HPDE6-E6E7 (cell line): ENCODE measurements around the gene ASIC5.

ENCODE experiments used
- DNase-seq: peaks from one replicate; pipeline ENCODE4 v3.0.0; 2011; ENCODE audit warnings: missing footprints; ENCODE audit errors: extremely low spot score

The ASIC5 gene

GRCh38 chr4:155881555-155881954, 15.5 kb upstream of the ASIC5 start:
- DNase-seq, result no peak

- no peak for DNase-seq
These were observed 13.7 kb upstream of the ASIC5 start for GRCh38 chr4:155879767-155880166.

- no peak for DNase-seq
These were observed 12.5 kb upstream of the ASIC5 start for GRCh38 chr4:155878611-155879010.

GRCh38 chr4:155877971-155878370, 11.9 kb upstream of the ASIC5 start:
- DNase-seq, result no peak

- DNase-seq, result no peak
These were observed 9.8 kb upstream of the ASIC5 start for GRCh38 chr4:155875878-155876277.

- no peak for DNase-seq
These were observed 10.2 kb downstream of the ASIC5 start for GRCh38 chr4:155855897-155856296.

GRCh38 chr4:155854582-155855226, 11.4 kb downstream of the ASIC5 start:
- no peak for DNase-seq

- DNase-seq, result no peak
These were observed 12.9 kb downstream of the ASIC5 start for GRCh38 chr4:155853189-155853588.

GRCh38 chr4:155849042-155849441, 17.0 kb downstream of the ASIC5 start:
- no peak for DNase-seq

GRCh38 chr4:155846929-155847328, 19.1 kb downstream of the ASIC5 start:
- no peak for DNase-seq

- no peak for DNase-seq
These were observed 24.0 kb downstream of the ASIC5 start for GRCh38 chr4:155842080-155842479.

- no peak for DNase-seq
These were observed 28.8 kb downstream of the ASIC5 start for GRCh38 chr4:155837203-155837796.

- DNase-seq, result no peak
These were observed 33.4 kb downstream of the ASIC5 start for GRCh38 chr4:155832664-155833063.

- DNase-seq, result no peak
These were observed 37.4 kb downstream of the ASIC5 start for GRCh38 chr4:155828628-155829027.

- DNase-seq, result no peak
These were observed 43.5 kb downstream of the ASIC5 start for GRCh38 chr4:155822572-155822971.

- no peak for DNase-seq
These were observed 45.1 kb downstream of the ASIC5 start for GRCh38 chr4:155820887-155821518.

GRCh38 chr4:155819066-155819465, 47.0 kb downstream of the ASIC5 start:
- no peak for DNase-seq

GRCh38 chr4:155818639-155819038, 47.4 kb downstream of the ASIC5 start:
- peak; percentile 4 for DNase-seq

- no peak for DNase-seq
These were observed 55.0 kb downstream of the ASIC5 start for GRCh38 chr4:155811083-155811482.

- peak; percentile 39 for DNase-seq
These were observed 56.2 kb downstream of the ASIC5 start for GRCh38 chr4:155809835-155810234.

- no peak for DNase-seq
These were observed 59.1 kb downstream of the ASIC5 start for GRCh38 chr4:155807021-155807420.

GRCh38 chr4:155805016-155805415, 61.1 kb downstream of the ASIC5 start:
- no peak for DNase-seq
